ENCODE measurements around the gene ZNF143. TPM values are rescaled to one million over a fixed set of nuclear protein-coding genes. Genes with fewer than 3 reads are reported as not detected.

The ZNF143 gene
- total RNA-seq, 1 experiment from 2014 or later = 35.8 TPM

DNA sequence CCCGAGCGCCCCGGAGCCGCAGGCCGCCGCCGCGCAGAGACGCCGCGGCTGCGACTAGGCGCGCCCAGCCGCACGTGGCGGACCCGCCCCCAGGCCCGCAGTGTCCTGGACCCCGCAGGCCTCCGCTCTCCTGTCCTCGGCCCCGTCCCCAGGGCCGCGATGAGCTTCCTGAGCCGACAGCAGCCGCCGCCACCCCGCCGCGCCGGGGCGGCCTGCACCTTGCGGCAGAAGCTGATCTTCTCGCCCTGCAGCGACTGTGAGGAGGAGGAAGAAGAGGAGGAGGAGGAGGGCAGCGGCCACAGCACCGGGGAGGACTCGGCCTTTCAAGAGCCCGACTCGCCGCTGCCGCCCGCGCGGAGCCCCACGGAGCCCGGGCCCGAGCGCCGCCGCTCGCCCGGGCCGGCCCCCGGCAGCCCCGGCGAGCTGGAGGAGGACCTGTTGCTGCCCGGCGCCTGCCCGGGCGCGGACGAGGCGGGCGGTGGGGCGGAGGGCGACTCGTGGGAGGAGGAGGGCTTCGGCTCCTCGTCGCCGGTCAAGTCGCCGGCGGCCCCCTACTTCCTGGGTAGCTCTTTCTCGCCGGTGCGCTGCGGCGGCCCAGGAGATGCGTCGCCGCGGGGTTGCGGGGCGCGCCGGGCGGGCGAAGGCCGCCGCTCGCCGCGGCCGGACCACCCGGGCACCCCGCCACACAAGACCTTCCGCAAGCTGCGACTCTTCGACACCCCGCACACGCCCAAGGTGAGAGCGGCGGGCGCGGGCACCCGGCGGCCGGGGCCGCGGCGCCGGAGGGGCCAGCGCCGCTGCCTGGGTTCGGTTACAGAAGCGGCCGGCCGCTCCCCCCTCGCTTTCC is 113.2 kb downstream of the ZNF143 start (continued):
- TF ChIP-seq, protein P1, sequence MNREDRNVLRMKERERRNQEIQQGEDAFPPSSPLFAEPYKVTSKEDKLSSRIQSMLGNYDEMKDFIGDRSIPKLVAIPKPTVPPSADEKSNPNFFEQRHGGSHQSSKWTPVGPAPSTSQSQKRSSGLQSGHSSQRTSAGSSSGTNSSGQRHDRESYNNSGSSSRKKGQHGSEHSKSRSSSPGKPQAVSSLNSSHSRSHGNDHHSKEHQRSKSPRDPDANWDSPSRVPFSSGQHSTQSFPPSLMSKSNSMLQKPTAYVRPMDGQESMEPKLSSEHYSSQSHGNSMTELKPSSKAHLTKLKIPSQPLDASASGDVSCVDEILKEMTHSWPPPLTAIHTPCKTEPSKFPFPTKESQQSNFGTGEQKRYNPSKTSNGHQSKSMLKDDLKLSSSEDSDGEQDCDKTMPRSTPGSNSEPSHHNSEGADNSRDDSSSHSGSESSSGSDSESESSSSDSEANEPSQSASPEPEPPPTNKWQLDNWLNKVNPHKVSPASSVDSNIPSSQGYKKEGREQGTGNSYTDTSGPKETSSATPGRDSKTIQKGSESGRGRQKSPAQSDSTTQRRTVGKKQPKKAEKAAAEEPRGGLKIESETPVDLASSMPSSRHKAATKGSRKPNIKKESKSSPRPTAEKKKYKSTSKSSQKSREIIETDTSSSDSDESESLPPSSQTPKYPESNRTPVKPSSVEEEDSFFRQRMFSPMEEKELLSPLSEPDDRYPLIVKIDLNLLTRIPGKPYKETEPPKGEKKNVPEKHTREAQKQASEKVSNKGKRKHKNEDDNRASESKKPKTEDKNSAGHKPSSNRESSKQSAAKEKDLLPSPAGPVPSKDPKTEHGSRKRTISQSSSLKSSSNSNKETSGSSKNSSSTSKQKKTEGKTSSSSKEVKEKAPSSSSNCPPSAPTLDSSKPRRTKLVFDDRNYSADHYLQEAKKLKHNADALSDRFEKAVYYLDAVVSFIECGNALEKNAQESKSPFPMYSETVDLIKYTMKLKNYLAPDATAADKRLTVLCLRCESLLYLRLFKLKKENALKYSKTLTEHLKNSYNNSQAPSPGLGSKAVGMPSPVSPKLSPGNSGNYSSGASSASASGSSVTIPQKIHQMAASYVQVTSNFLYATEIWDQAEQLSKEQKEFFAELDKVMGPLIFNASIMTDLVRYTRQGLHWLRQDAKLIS (CRISPR knock-in tag; IDR thresholded peaks at IDR 0.05; ENCODE audit: borderline replicate concordance) = no peak
- TF ChIP-seq KAT7 (CRISPR knock-in tag; IDR thresholded peaks at IDR 0.05; ENCODE audit: borderline replicate concordance) (peak; percentile 73; the same call in 1 of the 2 replicates), FOXP1 (CRISPR knock-in tag; IDR thresholded peaks at IDR 0.05; ENCODE audit: borderline replicate concordance) (peak; percentile 80), ZNF263 (CRISPR knock-in tag; IDR thresholded peaks at IDR 0.05; ENCODE audit: low read depth) (no peak; the same call in 1 of the 2 replicates), RELA (CRISPR knock-in tag; IDR thresholded peaks at IDR 0.05; ENCODE audit: borderline replicate concordance) (no peak), ZNF232 (CRISPR knock-in tag; IDR thresholded peaks at IDR 0.05) (0 out of 2 replicates have a peak, but pooled peaks have one; percentile 1), JUN (CRISPR knock-in tag; IDR thresholded peaks at IDR 0.05) (peak; percentile 47), TEAD1 (CRISPR knock-in tag; IDR thresholded peaks at IDR 0.05) (0 out of 2 replicates have a peak, but pooled peaks have one; percentile 2), NR2C2 (CRISPR knock-in tag; IDR thresholded peaks at IDR 0.05) (no peak)
- TF ChIP-seq, protein P2, sequence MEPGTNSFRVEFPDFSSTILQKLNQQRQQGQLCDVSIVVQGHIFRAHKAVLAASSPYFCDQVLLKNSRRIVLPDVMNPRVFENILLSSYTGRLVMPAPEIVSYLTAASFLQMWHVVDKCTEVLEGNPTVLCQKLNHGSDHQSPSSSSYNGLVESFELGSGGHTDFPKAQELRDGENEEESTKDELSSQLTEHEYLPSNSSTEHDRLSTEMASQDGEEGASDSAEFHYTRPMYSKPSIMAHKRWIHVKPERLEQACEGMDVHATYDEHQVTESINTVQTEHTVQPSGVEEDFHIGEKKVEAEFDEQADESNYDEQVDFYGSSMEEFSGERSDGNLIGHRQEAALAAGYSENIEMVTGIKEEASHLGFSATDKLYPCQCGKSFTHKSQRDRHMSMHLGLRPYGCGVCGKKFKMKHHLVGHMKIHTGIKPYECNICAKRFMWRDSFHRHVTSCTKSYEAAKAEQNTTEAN (CRISPR knock-in tag; IDR thresholded peaks at IDR 0.05) = no peak
- TF ChIP-seq, protein P3, sequence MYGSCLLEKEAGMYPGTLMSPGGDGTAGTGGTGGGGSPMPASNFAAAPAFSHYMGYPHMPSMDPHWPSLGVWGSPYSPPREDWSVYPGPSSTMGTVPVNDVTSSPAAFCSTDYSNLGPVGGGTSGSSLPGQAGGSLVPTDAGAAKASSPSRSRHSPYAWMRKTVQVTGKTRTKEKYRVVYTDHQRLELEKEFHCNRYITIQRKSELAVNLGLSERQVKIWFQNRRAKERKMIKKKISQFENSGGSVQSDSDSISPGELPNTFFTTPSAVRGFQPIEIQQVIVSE (CRISPR knock-in tag; IDR thresholded peaks at IDR 0.05; ENCODE audit: borderline replicate concordance) = no peak
- TF ChIP-seq, protein P4, sequence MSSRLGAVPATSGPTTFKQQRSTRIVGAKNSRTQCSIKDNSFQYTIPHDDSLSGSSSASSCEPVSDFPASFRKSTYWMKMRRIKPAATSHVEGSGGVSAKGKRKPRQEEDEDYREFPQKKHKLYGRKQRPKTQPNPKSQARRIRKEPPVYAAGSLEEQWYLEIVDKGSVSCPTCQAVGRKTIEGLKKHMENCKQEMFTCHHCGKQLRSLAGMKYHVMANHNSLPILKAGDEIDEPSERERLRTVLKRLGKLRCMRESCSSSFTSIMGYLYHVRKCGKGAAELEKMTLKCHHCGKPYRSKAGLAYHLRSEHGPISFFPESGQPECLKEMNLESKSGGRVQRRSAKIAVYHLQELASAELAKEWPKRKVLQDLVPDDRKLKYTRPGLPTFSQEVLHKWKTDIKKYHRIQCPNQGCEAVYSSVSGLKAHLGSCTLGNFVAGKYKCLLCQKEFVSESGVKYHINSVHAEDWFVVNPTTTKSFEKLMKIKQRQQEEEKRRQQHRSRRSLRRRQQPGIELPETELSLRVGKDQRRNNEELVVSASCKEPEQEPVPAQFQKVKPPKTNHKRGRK (CRISPR knock-in tag; IDR thresholded peaks at IDR 0.05; ENCODE audit: borderline replicate concordance) = no peak

DNA sequence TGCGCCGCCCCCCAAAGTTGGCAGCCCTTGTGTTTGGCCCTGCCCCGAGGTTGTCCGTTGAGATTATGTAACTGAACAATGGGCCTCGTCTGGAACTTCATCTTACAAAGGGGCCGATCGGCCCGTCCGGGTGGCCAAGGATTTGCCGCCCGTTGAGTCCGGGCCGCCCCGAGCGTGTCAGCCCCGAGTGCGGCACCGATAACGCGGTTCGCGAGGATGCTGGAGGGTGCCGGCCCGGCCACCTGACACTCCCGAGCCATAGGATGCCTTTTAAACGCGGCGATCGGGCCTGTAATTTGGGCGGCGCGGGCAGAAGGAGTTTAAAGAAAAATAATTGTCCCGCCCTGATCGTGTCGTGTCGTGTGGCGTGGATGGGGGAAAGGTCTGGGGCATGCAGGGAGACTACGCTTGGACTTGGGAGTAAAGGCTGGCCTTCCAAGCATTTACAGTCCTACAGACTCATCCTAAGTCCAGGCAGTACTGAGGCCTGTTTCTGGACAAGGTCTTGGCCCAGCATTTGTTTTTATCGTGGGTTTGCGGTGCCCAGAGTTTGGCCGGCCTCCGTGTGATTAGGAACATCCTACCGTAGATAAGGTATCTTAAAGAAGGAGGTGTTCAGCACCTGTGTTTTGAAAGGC is 113.9 kb downstream of the ZNF143 start:
- CTCF ChIA-PET = interaction anchor here (0.7 to 3.7 kb wide), 6 partner anchors 27 to 68 kb away, joined by 3 to 49 read pairs (median 7); no protein-coding TSS in a partner anchor
- Mint-ChIP-seq H3K4me3 (peak overlapping the region; percentile 95), H3K36me3 (peaks cover 50% of the 10 kb centered on the region), H3K27me3 (ENCODE audit: low read depth) (no peaks in the 10 kb centered on the region), H3K9me3 (no peaks in the 10 kb centered on the region), H3K4me1 (peaks cover 60% of the 10 kb centered on the region), H3K27ac (peak overlapping the region; percentile 93)
- ATAC-seq (no peak), DNase-seq (ENCODE audit: low spot score) (peak; percentile 24)
- POLR2A ChIA-PET = interaction anchor here (0.8 to 2.9 kb wide), 7 partner anchors 33 to 732 kb away, joined by 3 to 27 read pairs (median 15); partner anchors contain the start of gene ZNF143
- TF ChIP-seq KAT7 (CRISPR knock-in tag; IDR thresholded peaks at IDR 0.05; ENCODE audit: borderline replicate concordance) (0 out of 2 replicates have a peak, but pooled peaks have one; percentile 38), ETV6 (CRISPR knock-in tag; IDR thresholded peaks at IDR 0.05) (no peak), SP1 (CRISPR knock-in tag; conservative IDR thresholded peaks at IDR 0.05) (peak; percentile 19; the same call in 1 of the 2 replicates)
- TF ChIP-seq, protein P1 (CRISPR knock-in tag; IDR thresholded peaks at IDR 0.05; ENCODE audit: borderline replicate concordance) = no peak
- TF ChIP-seq, protein P5, sequence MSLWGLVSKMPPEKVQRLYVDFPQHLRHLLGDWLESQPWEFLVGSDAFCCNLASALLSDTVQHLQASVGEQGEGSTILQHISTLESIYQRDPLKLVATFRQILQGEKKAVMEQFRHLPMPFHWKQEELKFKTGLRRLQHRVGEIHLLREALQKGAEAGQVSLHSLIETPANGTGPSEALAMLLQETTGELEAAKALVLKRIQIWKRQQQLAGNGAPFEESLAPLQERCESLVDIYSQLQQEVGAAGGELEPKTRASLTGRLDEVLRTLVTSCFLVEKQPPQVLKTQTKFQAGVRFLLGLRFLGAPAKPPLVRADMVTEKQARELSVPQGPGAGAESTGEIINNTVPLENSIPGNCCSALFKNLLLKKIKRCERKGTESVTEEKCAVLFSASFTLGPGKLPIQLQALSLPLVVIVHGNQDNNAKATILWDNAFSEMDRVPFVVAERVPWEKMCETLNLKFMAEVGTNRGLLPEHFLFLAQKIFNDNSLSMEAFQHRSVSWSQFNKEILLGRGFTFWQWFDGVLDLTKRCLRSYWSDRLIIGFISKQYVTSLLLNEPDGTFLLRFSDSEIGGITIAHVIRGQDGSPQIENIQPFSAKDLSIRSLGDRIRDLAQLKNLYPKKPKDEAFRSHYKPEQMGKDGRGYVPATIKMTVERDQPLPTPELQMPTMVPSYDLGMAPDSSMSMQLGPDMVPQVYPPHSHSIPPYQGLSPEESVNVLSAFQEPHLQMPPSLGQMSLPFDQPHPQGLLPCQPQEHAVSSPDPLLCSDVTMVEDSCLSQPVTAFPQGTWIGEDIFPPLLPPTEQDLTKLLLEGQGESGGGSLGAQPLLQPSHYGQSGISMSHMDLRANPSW (CRISPR knock-in tag; conservative IDR thresholded peaks at IDR 0.05; ENCODE audit: low read depth) = no peak

Data from WTC11 (cell line).